ENCODE data around the gene EXOC4.
A peak's percentile ranks its signal among the peaks of the same experiment; 100 is the strongest.
"Not testable (repeated sequence)": the region's sequence is repeated elsewhere in the genome, so short reads cannot be mapped to it uniquely, and the experiment has no call there.

EXOC4 gene

DNA sequence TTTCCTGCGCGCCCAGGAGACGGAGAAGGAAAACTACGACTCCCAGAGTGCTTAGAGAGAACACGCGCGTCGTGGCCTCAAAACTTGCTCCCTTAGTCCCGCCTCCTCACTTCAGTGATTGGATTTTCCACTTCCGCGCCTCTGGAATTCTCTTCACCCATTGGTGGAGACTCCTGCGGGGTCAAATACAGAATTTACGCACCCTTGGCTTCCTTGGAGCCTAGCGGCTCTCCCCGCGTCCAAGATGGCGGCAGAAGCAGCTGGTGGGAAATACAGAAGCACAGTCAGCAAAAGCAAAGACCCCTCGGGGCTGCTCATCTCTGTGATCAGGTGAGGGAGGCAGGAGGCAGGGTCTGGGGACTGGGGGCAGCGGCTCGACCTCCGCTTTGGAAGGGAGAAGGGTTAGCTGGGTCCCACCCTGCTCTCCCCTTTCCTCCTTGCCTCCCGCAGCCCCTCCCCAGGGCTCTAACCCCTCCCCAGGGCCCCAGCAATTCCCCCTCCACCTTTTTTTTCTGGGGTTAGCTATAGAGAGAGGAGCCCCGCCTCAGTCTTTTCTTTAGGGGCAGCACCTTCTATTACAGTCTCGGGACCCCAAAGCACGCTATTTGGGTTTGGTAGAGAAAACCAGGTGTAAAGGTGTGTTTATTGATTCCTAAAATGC lies at the start of gene EXOC4:
EXOC4 (plus strand) TSS at position 221 of the 661 bp plus-strand sequence.
- TF ChIP-seq, protein P1, sequence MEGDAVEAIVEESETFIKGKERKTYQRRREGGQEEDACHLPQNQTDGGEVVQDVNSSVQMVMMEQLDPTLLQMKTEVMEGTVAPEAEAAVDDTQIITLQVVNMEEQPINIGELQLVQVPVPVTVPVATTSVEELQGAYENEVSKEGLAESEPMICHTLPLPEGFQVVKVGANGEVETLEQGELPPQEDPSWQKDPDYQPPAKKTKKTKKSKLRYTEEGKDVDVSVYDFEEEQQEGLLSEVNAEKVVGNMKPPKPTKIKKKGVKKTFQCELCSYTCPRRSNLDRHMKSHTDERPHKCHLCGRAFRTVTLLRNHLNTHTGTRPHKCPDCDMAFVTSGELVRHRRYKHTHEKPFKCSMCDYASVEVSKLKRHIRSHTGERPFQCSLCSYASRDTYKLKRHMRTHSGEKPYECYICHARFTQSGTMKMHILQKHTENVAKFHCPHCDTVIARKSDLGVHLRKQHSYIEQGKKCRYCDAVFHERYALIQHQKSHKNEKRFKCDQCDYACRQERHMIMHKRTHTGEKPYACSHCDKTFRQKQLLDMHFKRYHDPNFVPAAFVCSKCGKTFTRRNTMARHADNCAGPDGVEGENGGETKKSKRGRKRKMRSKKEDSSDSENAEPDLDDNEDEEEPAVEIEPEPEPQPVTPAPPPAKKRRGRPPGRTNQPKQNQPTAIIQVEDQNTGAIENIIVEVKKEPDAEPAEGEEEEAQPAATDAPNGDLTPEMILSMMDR (IDR thresholded peaks at IDR 0.05; ENCODE audit: insufficient read depth, low read depth, low read length, missing control alignments) = no peak
- H3K4me3 ChIP-seq (ENCODE audit: low read length) = peak within 1 kb of the TSS; percentile 98
- peak; percentile 98 for DNase-seq (ENCODE audit: low read depth)

DNA sequence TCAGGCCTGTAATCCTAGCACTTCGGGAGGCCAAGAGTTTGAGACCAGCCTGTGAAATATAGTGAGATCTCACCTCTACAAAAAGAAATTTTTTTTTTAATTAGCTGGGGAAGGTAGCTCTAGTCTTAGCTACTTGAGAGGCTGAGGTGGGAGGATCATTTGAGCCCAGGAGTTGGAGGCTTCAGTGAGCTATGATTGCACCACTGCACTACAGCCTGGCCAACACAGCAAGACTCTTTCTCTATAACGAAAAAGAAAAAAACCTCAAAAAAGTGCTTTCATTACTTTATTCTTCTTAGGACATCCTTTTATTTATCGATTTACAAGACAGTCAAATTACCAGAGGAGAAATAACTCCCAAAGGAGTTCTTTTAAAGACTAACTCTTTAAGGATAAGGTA lies 49.4 kb upstream of the EXOC4 start:
- TF ChIP-seq, protein P1 (IDR thresholded peaks at IDR 0.05; ENCODE audit: insufficient read depth, low read depth, low read length, missing control alignments) = no peak
- DNase-seq (ENCODE audit: low read depth) = no peak

DNA sequence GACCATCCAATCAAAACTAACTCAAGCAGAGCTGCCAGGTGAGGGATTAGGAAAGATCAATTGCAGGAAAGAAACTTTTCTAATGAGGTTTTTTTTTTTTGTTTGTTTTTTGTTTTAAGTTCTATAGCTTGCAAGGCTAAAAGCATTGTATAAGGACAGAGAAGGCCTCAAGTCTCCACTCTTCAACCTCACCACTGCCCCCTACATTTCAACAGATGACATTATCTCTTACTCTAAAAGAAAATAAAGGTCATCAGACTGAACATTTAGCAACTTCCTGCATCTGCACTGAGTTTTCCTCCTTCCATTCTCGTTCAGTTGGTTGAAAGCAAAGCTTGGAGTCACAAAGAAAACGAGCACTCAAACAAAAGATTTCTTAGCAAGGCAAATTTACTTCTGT lies 45.2 kb upstream of the EXOC4 start:
- H3K4me3 ChIP-seq (ENCODE audit: low read length) = no peak overlapping the region
- DNase-seq (ENCODE audit: low read depth) = no peak
- TF ChIP-seq, protein P1 (IDR thresholded peaks at IDR 0.05; ENCODE audit: insufficient read depth, low read depth, low read length, missing control alignments) = no peak

More for the DNA sequence above, 49.4 kb upstream of the EXOC4 start:
- no peak overlapping the region for H3K4me3 ChIP-seq (ENCODE audit: low read length)

DNA sequence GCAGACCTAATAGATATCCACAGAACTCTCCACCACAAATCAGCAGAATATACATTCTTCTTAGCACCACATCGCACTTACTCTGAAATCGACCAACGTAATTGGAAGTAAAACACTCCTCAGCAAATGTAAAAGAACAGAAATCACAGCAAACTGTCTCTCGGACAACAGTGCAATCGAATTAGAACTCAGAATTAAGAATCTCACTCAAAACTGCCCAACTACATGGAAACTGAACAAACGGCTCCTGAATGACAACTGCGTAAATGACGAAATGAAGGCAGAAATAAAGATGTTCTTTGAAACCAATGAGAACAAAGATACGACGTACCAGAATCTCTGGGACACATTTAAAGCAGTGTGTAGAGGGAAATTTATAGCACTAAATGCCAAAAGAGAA lies 42.1 kb upstream of the EXOC4 start:
- H3K4me3 ChIP-seq (ENCODE audit: low read length); DNase-seq (ENCODE audit: low read depth): not testable (repeated sequence)

DNA sequence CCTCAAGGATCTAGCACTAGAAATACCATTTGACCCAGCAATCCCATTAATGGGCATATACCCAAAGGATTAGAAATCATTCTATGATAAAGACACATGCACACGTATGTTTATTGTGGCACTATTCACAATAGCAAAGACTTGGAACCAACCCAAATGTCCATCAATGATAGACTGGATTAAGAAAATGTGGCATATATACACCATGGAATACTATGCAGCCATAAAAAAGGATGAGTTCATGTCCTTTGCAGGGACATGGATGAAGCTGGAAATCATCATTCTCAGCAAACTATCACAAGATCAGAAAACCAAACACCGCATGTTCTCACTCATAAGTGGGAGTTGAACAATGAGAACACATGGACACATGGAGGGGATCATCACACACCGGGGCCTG lies 39.1 kb upstream of the EXOC4 start:
- not testable (repeated sequence) for DNase-seq (ENCODE audit: low read depth)

DNA sequence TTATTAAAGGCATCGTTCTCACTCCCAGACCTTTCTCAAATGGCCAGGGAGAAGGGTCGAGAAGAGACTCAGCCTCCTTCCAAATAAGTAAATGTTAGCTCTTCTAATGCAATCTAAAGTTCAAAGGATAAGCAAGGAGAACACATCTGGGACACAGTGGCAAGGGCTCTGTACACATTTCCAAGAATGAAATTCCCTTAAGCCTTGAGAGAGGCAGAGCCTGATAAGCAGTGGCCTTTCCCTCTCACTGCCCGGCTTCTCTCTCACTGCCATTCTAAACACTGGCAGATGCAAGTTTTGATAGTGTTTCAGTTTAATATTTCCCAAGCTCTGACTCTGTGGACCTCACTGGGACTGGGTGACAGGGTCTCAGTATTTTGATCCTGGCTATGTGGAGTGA lies 35.1 kb upstream of the EXOC4 start:
- TF ChIP-seq, protein P1 (IDR thresholded peaks at IDR 0.05; ENCODE audit: insufficient read depth, low read depth, low read length, missing control alignments) = no peak
- H3K4me3 ChIP-seq (ENCODE audit: low read length) = no peak overlapping the region
- no peak for DNase-seq (ENCODE audit: low read depth)

More for the DNA sequence above, 39.1 kb upstream of the EXOC4 start:
- not testable (repeated sequence) for H3K4me3 ChIP-seq (ENCODE audit: low read length)

DNA sequence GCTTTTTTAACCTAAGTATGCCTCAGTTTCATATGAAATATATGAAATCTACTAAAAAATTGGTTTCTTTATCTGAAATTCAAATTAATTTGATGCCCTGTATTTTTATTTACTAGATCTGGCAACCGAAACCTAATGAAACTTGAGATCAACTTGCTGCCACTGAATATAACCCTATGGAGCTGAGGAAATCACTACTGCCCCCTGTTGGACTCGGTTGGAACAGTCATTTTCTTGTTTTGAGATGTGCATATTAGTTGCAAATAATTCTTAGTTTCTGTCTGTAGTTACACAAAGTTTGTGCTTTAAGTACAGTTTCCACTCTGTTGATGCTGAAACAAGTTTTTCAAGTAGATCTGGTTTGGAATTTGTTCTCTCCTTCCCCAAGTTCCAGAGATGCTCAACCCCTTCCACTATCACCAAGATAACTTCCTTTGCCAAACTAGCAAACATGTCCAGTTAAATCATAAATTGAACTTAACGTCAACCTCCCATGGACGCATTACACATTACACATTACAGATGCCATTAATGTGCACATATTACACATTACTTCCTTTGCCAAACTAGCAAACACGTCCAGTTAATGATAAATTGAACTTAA lies 22.2 kb upstream of the EXOC4 start:
- DNase-seq (ENCODE audit: low read depth) = peak; percentile 61
- TF ChIP-seq, protein P1 (IDR thresholded peaks at IDR 0.05; ENCODE audit: insufficient read depth, low read depth, low read length, missing control alignments) = peak; percentile 75

DNA sequence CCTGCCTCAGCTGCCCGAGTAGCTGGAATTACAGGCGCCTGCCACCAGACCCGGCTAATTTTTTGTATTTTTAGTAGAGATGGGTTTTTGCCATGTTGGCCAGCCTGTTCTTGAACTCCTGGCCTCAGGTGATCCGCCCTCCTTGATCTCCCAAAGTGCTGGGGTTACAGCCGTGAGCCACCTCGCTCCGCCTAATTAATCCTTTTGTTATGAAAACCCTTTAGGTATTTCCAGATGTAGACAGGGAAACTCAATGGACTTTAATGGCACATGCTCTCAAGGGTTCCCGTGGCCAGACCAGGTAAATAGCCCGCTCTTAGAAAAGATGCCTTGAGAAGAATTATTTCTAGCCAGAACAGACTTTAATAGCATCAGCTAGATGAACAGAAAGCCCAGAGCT lies 19.7 kb upstream of the EXOC4 start:
- H3K4me3 ChIP-seq (ENCODE audit: low read length) = no peak overlapping the region
- no peak for DNase-seq (ENCODE audit: low read depth)
- TF ChIP-seq, protein P1 (IDR thresholded peaks at IDR 0.05; ENCODE audit: insufficient read depth, low read depth, low read length, missing control alignments) = no peak

More for the DNA sequence above, 22.2 kb upstream of the EXOC4 start:
- H3K4me3 ChIP-seq (ENCODE audit: low read length) = no peak overlapping the region
